Mucosa of descending colon (tissue), 3 donors: ENCODE measurements around the gene ZFAND3. TPM values are rescaled to one million over a fixed set of nuclear protein-coding genes. Genes with fewer than 3 reads are reported as not detected.

ENCODE experiments used
- ATAC-seq: fragments of 200-7000 bp; cut with Tn5 transposase; one replicate; pipeline ENCODE4 v1.9.1; 2020; ENCODE audit warnings: mild to moderate bottlenecking, moderate library complexity
- DNase-seq, 3 donors: peaks; one replicate each; pipeline ENCODE4 v3.0.0-alpha.2; 2020
- H3K36me3 ChIP-seq: fragments of 200-600 bp; one replicate; pipeline ENCODE4 v1.8.0; 2021; ENCODE audit warnings: low read depth, mild to moderate bottlenecking
- H3K4me1 ChIP-seq: fragments of 200-600 bp; one replicate; pipeline ENCODE4 v1.8.0; 2021; ENCODE audit warnings: low read depth, mild to moderate bottlenecking
- H3K4me3 ChIP-seq: fragments of 200-600 bp; one replicate; pipeline ENCODE4 v1.8.0; 2021; ENCODE audit warnings: mild to moderate bottlenecking
- H3K9me3 ChIP-seq: fragments of 200-600 bp; one replicate; pipeline ENCODE4 v1.8.0; 2021; ENCODE audit warnings: mild to moderate bottlenecking
- CTCF ChIP-seq: fragments of 200-600 bp; IDR thresholded peaks from one replicate; pipeline ENCODE4 v1.8.0; 2022; ENCODE audit warnings: antibody characterized with exemption, mild to moderate bottlenecking
- intact Hi-C, 2 donors: fragments of 100-400 bp; cut with DNase I in 1 of 2; cut with micrococcal nuclease in 1 of 2; formaldehyde crosslinking; loops; one replicate each; pipeline versions ENCODE4 v1.11.0 to v1.11.1; 2022; cut with DNase I, micrococcal nuclease
- total RNA-seq, 3 donors: library from RNA; stranded (reverse); fragmentation: NEBNext Ultra II Directional in 2 of 3; extraction: Animal tissue kit (Norgen Biotek cat#: 25700) in 2 of 3; gene quantifications; one replicate each; pipeline versions ENCODE4 v1.2.1 to v1.2.4, GENCODE V29; 2021 to 2023
- donor health status: DM: no; HTN: no; CAD: no; lungs with moderate emphysema.
- donor health status: DM: no; HTN: no; CAD: no.
- donor health status: DM: no; HTN: yes; CAD: no.

Gene ZFAND3
- total RNA-seq, 3 donors from 2014 or later, result 63.9 to 84.0 (median 82.2) TPM

- Histone ChIP-seq H3K4me1 (peaks cover 4% of the 10 kb centered on the region), H3K4me3 (no peak overlapping the region), H3K9me3 (no peaks in the 10 kb centered on the region), H3K36me3 (no peaks in the 10 kb centered on the region)
- no peak for TF ChIP-seq CTCF
- ATAC-seq (no peak), DNase-seq (no peak)
- intact Hi-C loops, result no loop called here
These were observed 292.7 kb downstream of the ZFAND3 start for GRCh38 chr6:38112181-38112580.

DNA sequence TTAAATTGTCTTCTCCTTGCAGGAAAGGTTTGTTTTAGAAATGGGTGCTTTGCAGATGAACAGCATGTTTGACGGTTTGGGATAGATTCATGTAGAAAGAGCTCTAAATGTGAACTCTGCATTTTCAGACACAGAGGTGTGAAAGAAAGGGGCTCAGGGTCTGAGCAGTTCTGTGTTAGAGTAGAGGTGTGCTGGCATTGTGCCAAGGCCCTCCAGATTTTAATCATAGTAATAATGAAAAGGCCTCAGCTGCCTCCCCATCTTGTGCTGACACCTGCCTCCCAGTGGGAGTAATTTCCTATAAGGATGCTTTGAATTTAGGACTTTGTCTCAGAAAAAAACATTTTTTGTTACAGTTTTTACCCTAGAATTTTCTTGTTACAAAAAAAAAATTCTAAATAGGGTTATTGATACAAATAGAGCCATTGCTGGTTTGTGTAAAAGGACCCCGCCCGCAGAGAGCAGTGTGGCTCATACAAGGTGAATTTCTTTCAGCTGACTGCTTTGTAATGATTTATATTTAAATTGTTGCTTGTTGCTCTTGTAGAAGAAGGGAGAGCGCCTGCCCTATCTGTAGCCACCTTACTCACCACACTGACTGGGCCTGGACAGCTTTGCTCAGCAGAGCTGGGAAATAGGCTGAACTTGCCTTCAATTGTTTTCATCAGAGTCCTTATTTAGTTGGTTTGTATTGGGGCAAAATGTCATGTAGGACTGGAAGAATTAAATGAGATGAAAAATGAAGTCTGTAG, 294.5 kb downstream of the ZFAND3 start:
- Histone ChIP-seq H3K36me3 (no peaks in the 10 kb centered on the region), H3K4me1 (peaks cover 4% of the 10 kb centered on the region), H3K9me3 (no peaks in the 10 kb centered on the region), H3K4me3 (no peak overlapping the region)
- no peak for TF ChIP-seq CTCF
- intact Hi-C loops, result no loop called here
- ATAC-seq (no peak), DNase-seq (no peak)

GRCh38 chr6:38114976-38115625, 295.6 kb downstream of the ZFAND3 start:
- Histone ChIP-seq H3K36me3 (no peaks in the 10 kb centered on the region), H3K9me3 (no peaks in the 10 kb centered on the region), H3K4me3 (no peak overlapping the region), H3K4me1 (peaks cover 4% of the 10 kb centered on the region)
- ATAC-seq, result peak; percentile 15
- intact Hi-C loops, result no loop called here
- no peak for TF ChIP-seq CTCF
- no peak for DNase-seq

DNA sequence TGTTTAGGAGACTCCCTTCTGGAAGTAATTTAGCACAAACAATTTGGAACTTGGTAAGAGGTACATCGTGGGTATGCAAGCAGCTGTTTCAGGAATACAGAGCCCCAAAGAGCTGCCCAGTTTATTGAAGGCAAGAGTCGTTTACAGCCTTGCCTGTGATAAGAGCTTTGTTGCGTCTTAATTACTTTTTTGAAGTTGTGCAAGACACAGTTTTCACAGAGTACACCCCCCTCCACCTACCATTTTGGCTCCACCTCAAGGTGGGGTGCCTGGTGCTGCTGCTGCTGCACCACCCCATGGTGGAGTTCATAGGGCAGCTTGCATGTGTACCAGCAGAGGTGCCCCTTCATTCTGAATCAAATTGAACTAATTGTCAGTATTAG, 296.1 kb downstream of the ZFAND3 start:
- H3K4me1 ChIP-seq, result peaks cover 4% of the 10 kb centered on the region
- H3K9me3 ChIP-seq, result no peaks in the 10 kb centered on the region
- intact Hi-C loops, result no loop called here
- H3K36me3 ChIP-seq, result no peaks in the 10 kb centered on the region
- H3K4me3 ChIP-seq, result no peak overlapping the region
- DNase-seq, result no peak
- no peak for TF ChIP-seq CTCF
- ATAC-seq, result peak; percentile 59

- Histone ChIP-seq H3K4me1 (peaks cover 4% of the 10 kb centered on the region), H3K4me3 (no peak overlapping the region), H3K9me3 (no peaks in the 10 kb centered on the region), H3K36me3 (no peaks in the 10 kb centered on the region)
- no peak for TF ChIP-seq CTCF
- DNase-seq (no peak), ATAC-seq (peak; percentile 24)
- intact Hi-C loops, result no loop called here
These were observed 296.7 kb downstream of the ZFAND3 start for GRCh38 chr6:38116248-38116647.
